HepG2 (cell line): ENCODE results near the gene VAC14. TPM values are rescaled to one million over a fixed set of nuclear protein-coding genes. Genes with fewer than 3 reads are reported as not detected.
A peak's percentile ranks its signal among the peaks of the same experiment; 100 is the strongest.

Experiments used
- CTCF ChIP-seq: sonication (generic); formaldehyde crosslinking; IDR thresholded peaks from 2 replicates; pipeline ENCODE4 v1.5.0; 2020; ENCODE audit warnings: mild to moderate bottlenecking, missing genetic modification reagents, moderate library complexity
- E2F5 ChIP-seq: sonication (generic); formaldehyde crosslinking; conservative IDR thresholded peaks from 2 replicates; pipeline ENCODE4 v1.4.0; 2020; ENCODE audit warnings: missing genetic modification reagents
- GMEB2 ChIP-seq: IDR thresholded peaks from 2 replicates; pipeline ENCODE4 v1.6.1; 2016; ENCODE audit warnings: missing biosample characterization, missing genetic modification reagents, low read depth
- SKI ChIP-seq: fragments of 450-650 bp; IDR thresholded peaks from one replicate; pipeline ENCODE4 v1.6.1; 2018; ENCODE audit warnings: mild to moderate bottlenecking; ENCODE audit not compliant: partially characterized antibody
- YEATS2 ChIP-seq: sonication (generic); formaldehyde crosslinking; IDR thresholded peaks from 2 replicates; pipeline ENCODE4 v1.4.0; 2020; ENCODE audit warnings: missing genetic modification reagents, borderline replicate concordance
- YY1 ChIP-seq: IDR thresholded peaks from 2 replicates; pipeline ENCODE4 v1.6.1; 2011; ENCODE audit warnings: low read length, low read depth, moderate library complexity, mild to moderate bottlenecking; ENCODE audit not compliant: insufficient read depth, insufficient replicate concordance
- ZHX1 ChIP-seq: sonication (generic); formaldehyde crosslinking; IDR thresholded peaks from 2 replicates; pipeline ENCODE4 v1.8.1; 2022; ENCODE audit warnings: low read depth, mild to moderate bottlenecking, missing genetic modification reagents
- ZNF556 ChIP-seq: sonication (generic); formaldehyde crosslinking; IDR thresholded peaks from 2 replicates; pipeline ENCODE4 v1.4.0; 2020; ENCODE audit warnings: mild to moderate bottlenecking, missing genetic modification reagents, borderline replicate concordance
- ZNF710 ChIP-seq: sonication (generic); formaldehyde crosslinking; IDR thresholded peaks from 2 replicates; pipeline ENCODE4 v1.5.0; 2020; ENCODE audit warnings: mild to moderate bottlenecking, missing genetic modification reagents, borderline replicate concordance
- polyA plus RNA-seq, 8 experiments: library from polyadenylated mRNA; depleted of rRNA in 3 of 8; stranded (reverse) in 7 of 8; unstranded in 1 of 8; fragments of >200 nt; fragmentation: Illumina TruSeq in 4 of 8; extraction: Trizol in 4 of 8; gene quantifications; 2 replicates each; pipeline versions ENCODE4 v1.2.1 to v1.2.3, GENCODE V29; 2011 to 2016; ENCODE audit warnings: low read depth in 4 of 8, missing spikeins in 1 of 8, mixed read lengths in 1 of 8; ENCODE audit not compliant: insufficient read depth in 1 of 8
- total RNA-seq, 5 experiments: library from RNA; depleted of rRNA; stranded (reverse); fragments of >200 nt; fragmentation: Illumina TruSeq; extraction: Trizol; gene quantifications; 2 replicates each; pipeline ENCODE4 v1.2.3, GENCODE V29; 2016; ENCODE audit warnings: low read depth in 1 of 5

VAC14 gene
- total and polyA plus RNA-seq, 2 of the 13 experiments (the other 11 are each of a cell fraction or from before 2014, with no cell fraction given) = 23.5 to 24.6 TPM

- TF ChIP-seq YEATS2 (no peak), E2F5 (no peak), GMEB2 (CRISPR knock-in tag) (no peak), ZHX1 (no peak), SKI (no peak), ZNF556 (CRISPR knock-in tag) (no peak), ZNF710 (no peak), YY1 (no peak), CTCF (0 out of 2 replicates have a peak, but pooled peaks have one; percentile 15)
Measured at GRCh38 chr16:70759666-70760065, 41.3 kb downstream of the VAC14 start (continued).
